ENCODE data around the gene ABHD17C.

ABHD17C gene

DNA sequence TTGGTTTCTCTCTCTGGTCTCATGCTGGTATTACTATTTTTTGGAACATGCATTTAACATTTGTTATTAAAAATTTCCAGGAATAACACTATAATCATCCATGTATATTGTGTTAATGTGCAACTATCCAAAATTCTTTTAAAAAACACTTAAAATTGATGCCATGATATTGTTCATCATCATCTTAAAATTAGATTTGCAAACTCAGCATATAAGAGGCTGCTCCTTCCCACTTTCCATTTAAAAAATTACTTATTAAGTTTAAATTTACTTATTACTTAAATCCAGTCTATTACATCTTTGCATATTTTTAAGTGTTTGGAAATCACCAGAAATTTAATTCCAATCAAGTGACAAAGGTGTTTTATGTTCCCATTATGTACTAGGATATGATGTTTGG, 5.8 kb upstream of the ABHD17C start:
- Histone ChIP-seq H3K27ac (no peak overlapping the region), H3K4me3 (no peak overlapping the region)
- TF ChIP-seq, protein P1, sequence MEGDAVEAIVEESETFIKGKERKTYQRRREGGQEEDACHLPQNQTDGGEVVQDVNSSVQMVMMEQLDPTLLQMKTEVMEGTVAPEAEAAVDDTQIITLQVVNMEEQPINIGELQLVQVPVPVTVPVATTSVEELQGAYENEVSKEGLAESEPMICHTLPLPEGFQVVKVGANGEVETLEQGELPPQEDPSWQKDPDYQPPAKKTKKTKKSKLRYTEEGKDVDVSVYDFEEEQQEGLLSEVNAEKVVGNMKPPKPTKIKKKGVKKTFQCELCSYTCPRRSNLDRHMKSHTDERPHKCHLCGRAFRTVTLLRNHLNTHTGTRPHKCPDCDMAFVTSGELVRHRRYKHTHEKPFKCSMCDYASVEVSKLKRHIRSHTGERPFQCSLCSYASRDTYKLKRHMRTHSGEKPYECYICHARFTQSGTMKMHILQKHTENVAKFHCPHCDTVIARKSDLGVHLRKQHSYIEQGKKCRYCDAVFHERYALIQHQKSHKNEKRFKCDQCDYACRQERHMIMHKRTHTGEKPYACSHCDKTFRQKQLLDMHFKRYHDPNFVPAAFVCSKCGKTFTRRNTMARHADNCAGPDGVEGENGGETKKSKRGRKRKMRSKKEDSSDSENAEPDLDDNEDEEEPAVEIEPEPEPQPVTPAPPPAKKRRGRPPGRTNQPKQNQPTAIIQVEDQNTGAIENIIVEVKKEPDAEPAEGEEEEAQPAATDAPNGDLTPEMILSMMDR (IDR thresholded peaks at IDR 0.05), result no peak
- DNase-seq (ENCODE audit: low spot score), result no peak

DNA sequence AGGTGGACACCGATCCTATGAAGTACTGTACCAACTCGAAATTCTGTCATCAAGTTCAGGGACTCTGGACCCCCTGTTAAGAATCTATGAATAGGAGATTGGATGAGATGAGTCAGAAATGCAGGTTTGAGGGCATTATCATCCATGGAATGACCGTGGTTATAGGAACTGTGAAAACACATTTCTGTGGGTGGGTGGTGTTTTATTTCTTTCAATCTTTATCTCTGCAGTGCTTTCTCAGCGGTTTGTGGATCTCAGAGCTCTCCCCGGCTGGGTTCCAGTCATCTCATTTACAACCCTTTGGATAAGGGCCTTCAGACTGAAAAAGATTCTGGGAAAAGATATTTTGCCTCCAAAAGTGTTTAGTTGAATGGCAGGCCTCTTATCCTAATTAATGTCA, 5.4 kb upstream of the ABHD17C start:
- no peak overlapping the region for H3K4me3 ChIP-seq
- no peak overlapping the region for H3K27ac ChIP-seq
- no peak for DNase-seq (ENCODE audit: low spot score)
- TF ChIP-seq, protein P1 (IDR thresholded peaks at IDR 0.05), result no peak

DNA sequence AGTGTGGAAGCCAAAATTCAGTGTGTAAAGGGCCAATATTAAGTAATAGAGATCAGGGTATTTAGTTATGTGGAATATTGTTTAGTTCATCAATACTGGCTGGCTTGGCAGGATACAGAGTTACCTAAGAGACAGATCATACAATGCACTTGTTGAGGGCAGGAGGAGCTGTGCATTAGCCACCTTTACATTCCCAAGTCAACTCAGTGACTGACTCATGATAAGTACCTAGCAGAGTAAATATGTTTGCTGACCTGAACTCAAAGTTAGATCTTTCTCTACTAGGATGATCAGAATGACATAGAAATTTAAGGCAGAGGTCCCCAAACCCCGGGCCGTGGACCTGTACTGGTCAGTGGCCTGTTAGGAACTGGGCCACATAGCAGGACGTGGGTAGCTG, 3.5 kb upstream of the ABHD17C start:
- Histone ChIP-seq H3K27ac (no peak overlapping the region), H3K4me3 (no peak overlapping the region)
- no peak for DNase-seq (ENCODE audit: low spot score)
- TF ChIP-seq, protein P1 (IDR thresholded peaks at IDR 0.05), result no peak

DNA sequence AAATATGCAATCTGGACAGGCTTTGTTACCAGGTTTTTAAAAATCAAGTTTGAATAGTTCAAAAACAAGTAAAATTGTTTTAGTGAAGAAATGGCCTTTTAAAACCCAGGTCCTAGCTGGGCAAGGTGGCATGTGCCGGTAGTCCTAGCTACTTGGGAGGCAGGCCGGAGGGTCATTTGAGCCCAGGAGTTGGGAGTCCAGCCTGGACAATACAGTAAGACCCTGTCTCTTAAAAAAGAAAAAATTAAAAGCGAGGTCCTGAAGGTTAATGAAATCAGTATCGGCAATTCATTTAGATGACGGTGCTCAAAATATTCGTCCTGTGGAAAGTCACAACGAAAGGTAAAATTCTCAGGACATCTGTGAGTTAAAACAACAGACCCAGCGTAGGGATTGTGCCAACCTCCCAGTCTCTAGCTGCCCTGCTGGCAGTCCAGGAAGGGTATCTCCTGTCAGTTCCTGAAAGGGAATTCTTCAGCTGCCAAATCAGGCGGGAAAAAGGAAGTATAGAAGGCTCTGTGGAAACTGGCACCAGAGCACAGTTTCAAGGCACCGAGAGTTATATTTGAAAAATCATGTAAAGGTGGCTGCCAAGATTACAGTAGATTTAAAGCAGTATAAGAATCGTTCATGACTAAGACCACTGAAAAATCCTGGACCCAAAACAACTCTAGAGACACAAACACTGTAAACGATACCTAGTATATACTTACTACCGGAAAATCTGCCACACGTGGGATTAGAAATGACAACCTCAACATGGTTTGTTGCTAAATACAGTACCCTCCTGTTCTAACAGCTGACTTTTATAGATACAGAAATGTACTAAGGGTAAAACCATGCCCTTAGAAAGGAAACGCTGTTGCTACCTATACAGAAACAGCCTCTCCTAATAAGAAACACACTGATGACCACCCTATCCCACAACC, 1.2 kb upstream of the ABHD17C start:
- DNase-seq (ENCODE audit: low spot score), result no peak
- TF ChIP-seq, protein P1 (IDR thresholded peaks at IDR 0.05), result no peak
- peak overlapping the region; percentile 78 to 91 for H3K27ac ChIP-seq
- H3K4me3 ChIP-seq, result peak overlapping the region; percentile 81

DNA sequence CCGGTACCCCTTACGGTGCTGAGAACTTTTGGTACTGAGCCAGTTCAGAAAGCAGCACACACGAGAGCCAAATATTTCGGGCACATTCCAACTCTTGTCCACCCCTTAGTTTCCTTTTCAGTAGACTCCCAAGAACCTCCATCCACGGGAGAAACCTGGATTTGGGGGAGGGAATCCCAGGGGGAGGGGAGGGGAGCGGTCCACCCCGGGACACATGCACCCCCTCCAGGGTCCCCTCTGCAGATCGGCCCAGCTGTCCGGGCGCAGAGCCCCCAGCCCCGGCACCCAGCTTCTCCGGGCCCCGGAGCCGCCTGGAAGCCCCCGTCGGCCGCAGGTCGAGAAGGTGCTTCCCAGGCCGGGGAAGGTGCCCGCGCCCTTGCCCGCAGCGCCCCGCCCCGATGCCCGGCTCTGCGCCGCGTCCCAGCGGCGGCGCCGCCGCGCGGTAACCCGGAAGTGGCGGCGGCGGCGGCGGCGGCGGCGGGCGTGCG, 455 bp upstream of the ABHD17C start:
- TF ChIP-seq, protein P1 (IDR thresholded peaks at IDR 0.05), result no peak
- DNase-seq (ENCODE audit: low spot score), result no peak
- peak overlapping the region; percentile 78 to 91 for H3K27ac ChIP-seq
- H3K4me3 ChIP-seq, result peak overlapping the region; percentile 81

GRCh38 chr15:80695911-80696661, 976 bp downstream of the ABHD17C start:
- H3K4me3 ChIP-seq, result peak overlapping the region; percentile 81
- TF ChIP-seq, protein P1 (IDR thresholded peaks at IDR 0.05), result no peak
- no peak for DNase-seq (ENCODE audit: low spot score)
- H3K27ac ChIP-seq, result peak overlapping the region; percentile 11 to 91
